Upper lobe of left lung (tissue), 6 donors: ENCODE measurements around the gene ANXA1. TPM values are rescaled to one million over a fixed set of nuclear protein-coding genes. Genes with fewer than 3 reads are reported as not detected.

Experiments
- ATAC-seq, 2 donors: fragments of 200-7000 bp; cut with Tn5 transposase; one replicate each; pipeline ENCODE4 v1.9.1; 2022; ENCODE audit warnings: mild to moderate bottlenecking in 2 of 2, moderate library complexity in 2 of 2; ENCODE audit not compliant: low FRiP score in 2 of 2
- DNase-seq, 2 donors: peaks; one replicate each; pipeline ENCODE4 v3.0.0-alpha.2; 2019 to 2020
- H3K27ac ChIP-seq, 4 donors: fragments of 200-600 bp; sonication (generic); one replicate each; pipeline ENCODE4 v1.5.1; 2016 to 2019
- H3K27me3 ChIP-seq, 4 donors: fragments of 200-600 bp; sonication (generic); one replicate each; pipeline ENCODE4 v1.5.1; 2017 to 2019
- H3K36me3 ChIP-seq, 4 donors: fragments of 200-600 bp; sonication (generic); one replicate each; pipeline ENCODE4 v1.5.1; 2016 to 2019
- H3K4me1 ChIP-seq, 4 donors: fragments of 200-600 bp; sonication (generic); one replicate each; pipeline ENCODE4 v1.5.1; 2018 to 2019
- H3K4me3 ChIP-seq, 4 donors: fragments of 200-600 bp; sonication (generic); one replicate each; pipeline ENCODE4 v1.5.1; 2017 to 2019; ENCODE audit warnings: mild to moderate bottlenecking in 2 of 4, moderate library complexity in 1 of 4
- H3K9me3 ChIP-seq, 4 donors: fragments of 200-600 bp; sonication (generic); one replicate each; pipeline ENCODE4 v1.5.1; 2018 to 2019
- EP300 ChIP-seq, 4 donors: sonication (generic); formaldehyde crosslinking; IDR thresholded peaks; one replicate each; pipeline ENCODE4 v1.5.1; 2017; ENCODE audit warnings: antibody characterized with exemption in 4 of 4, control low read depth in 2 of 4
- POLR2A ChIP-seq, 4 donors: fragments of 450-650 bp; IDR thresholded peaks; one replicate each; pipeline ENCODE4 v1.5.1; 2016 to 2017; ENCODE audit warnings: antibody characterized with exemption in 4 of 4, mild to moderate bottlenecking in 2 of 4
- POLR2AphosphoS5 ChIP-seq, 2 donors: sonication (generic); formaldehyde crosslinking; IDR thresholded peaks; one replicate each; pipeline ENCODE4 v1.5.1; 2017; ENCODE audit warnings: antibody characterized with exemption in 2 of 2
- WGBS, 2 donors: methylation state at CpG; one replicate each; pipeline ENCODE4 v1.1.5; 2017 to 2018; 5-methylcytosine and 5-hydroxymethylcytosine counted together
- total RNA-seq, 6 donors: library from RNA; depleted of rRNA in 4 of 6; stranded (reverse); fragments of >200 nt in 4 of 6; gene quantifications; one replicate each; pipeline versions ENCODE4 v1.1.0 to v1.2.1, GENCODE V29; 2016 to 2021
- TF ChIP-seq, protein P1 (sequence below), 6 experiments: fragments of 450-650 bp in 4 of 6; fragments of 200-600 bp in 2 of 6; sonication (generic) in 2 of 6; IDR thresholded peaks; one replicate each; pipeline ENCODE4 v1.5.1; 2016 to 2019; ENCODE audit warnings: antibody characterized with exemption in 6 of 6
- donor health status: DM: no; HTN: no; CAD: no; lungs with moderate emphysema.
- donor health status: DM: no; HTN: yes; CAD: no; lungs with severe emphysema.

The ANXA1 gene
- total RNA-seq, 6 donors from 2014 or later, result 174 to 910 (median 347) TPM

DNA sequence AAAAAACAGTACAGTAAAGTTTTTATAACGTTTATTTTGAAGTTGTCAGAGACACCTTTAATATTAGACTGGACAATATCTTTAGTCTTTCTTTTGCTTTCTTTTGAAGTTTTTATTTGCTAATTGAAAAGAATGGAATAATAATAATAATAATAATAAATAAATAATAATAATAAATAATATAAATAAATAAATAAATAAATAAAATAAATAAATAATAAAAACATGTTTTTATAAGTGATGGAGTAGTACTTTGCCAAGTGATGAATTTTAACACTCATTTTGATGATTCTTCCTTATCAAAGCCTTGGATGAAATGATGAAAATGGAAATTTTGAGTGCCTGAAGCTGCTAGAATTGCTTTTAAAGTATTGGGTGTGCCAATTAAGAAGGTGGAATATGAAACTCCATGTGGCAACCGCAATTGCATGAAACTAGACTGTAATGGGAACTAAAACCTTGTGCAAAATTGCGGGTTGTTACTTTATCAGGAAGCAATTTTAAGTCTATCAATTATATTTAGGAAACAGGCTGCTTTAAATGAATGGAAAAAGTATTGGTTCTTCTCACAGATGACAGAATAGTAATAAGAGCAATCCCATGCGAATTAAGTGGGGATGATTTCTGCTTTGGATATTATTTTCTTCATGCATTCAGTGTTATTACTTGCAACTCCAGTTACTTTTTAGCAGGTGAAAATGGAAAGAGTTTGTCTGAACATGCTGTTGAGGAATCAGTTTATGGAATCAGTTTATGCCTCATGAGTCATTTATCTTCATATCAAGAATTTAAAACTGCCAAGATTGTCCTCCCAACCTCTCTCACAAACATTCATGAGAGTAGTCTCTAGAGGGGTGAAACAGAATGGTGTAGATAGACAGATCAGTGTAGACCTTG is 4.6 kb downstream of the ANXA1 start:
- TF ChIP-seq, protein P1, sequence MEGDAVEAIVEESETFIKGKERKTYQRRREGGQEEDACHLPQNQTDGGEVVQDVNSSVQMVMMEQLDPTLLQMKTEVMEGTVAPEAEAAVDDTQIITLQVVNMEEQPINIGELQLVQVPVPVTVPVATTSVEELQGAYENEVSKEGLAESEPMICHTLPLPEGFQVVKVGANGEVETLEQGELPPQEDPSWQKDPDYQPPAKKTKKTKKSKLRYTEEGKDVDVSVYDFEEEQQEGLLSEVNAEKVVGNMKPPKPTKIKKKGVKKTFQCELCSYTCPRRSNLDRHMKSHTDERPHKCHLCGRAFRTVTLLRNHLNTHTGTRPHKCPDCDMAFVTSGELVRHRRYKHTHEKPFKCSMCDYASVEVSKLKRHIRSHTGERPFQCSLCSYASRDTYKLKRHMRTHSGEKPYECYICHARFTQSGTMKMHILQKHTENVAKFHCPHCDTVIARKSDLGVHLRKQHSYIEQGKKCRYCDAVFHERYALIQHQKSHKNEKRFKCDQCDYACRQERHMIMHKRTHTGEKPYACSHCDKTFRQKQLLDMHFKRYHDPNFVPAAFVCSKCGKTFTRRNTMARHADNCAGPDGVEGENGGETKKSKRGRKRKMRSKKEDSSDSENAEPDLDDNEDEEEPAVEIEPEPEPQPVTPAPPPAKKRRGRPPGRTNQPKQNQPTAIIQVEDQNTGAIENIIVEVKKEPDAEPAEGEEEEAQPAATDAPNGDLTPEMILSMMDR (IDR thresholded peaks at IDR 0.05), result no peak
- no peak for TF ChIP-seq EP300 (IDR thresholded peaks at IDR 0.05)
- no peak for TF ChIP-seq POLR2A (IDR thresholded peaks at IDR 0.05)
- TF ChIP-seq POLR2AphosphoS5 (IDR thresholded peaks at IDR 0.05), result no peak
- peak overlapping the region in 1 of 4 donors; percentile 53 for H3K27ac ChIP-seq

GRCh38 chr9:73156865-73157187 is 5.2 kb downstream of the ANXA1 start:
- no peak overlapping the region for H3K4me3 ChIP-seq

More for the DNA sequence above, 4.6 kb downstream of the ANXA1 start:
- Histone ChIP-seq H3K36me3 (peaks cover 11 to 47% (median 23%) of the 10 kb centered on the region in 4 donors), H3K9me3 (no peaks in the 10 kb centered on the region), H3K4me1 (peaks cover 30 to 55% (median 45%) of the 10 kb centered on the region in 4 donors), H3K4me3 (peak overlapping the region in 1 of 4 donors; percentile 65), H3K27me3 (no peaks in the 10 kb centered on the region)
- ATAC-seq, result no peak
- 66 to 71% methylated on average over 4 of the region's 4 CpGs for WGBS, 2 donors
- DNase-seq, result no peak

GRCh38 chr9:73157811-73158210 is 6.1 kb downstream of the ANXA1 start:
- TF ChIP-seq POLR2AphosphoS5 (IDR thresholded peaks at IDR 0.05) (no peak), POLR2A (IDR thresholded peaks at IDR 0.05) (no peak), EP300 (IDR thresholded peaks at IDR 0.05) (no peak)
- TF ChIP-seq, protein P1 (IDR thresholded peaks at IDR 0.05), result no peak
- no peak for ATAC-seq
- H3K27ac ChIP-seq, result peak overlapping the region in 2 of 4 donors; percentile 22 to 68

More at GRCh38 chr9:73156865-73157187, 5.2 kb downstream of the ANXA1 start:
- TF ChIP-seq POLR2AphosphoS5 (IDR thresholded peaks at IDR 0.05) (no peak), EP300 (IDR thresholded peaks at IDR 0.05) (no peak), POLR2A (IDR thresholded peaks at IDR 0.05) (no peak)
- TF ChIP-seq, protein P1 (IDR thresholded peaks at IDR 0.05), result no peak
- H3K27ac ChIP-seq, result peak overlapping the region in 1 of 4 donors; percentile 53
- DNase-seq, result no peak
- peaks cover 29 to 52% (median 43%) of the 10 kb centered on the region in 4 donors for H3K4me1 ChIP-seq
- H3K9me3 ChIP-seq, result no peaks in the 10 kb centered on the region
- peaks cover 14 to 53% (median 28%) of the 10 kb centered on the region in 4 donors for H3K36me3 ChIP-seq
- no peaks in the 10 kb centered on the region for H3K27me3 ChIP-seq
- no peak for ATAC-seq

GRCh38 chr9:73158723-73159122 is 7.1 kb downstream of the ANXA1 start:
- Histone ChIP-seq H3K36me3 (peaks cover 28 to 72% (median 44%) of the 10 kb centered on the region in 4 donors), H3K9me3 (no peaks in the 10 kb centered on the region), H3K27me3 (no peaks in the 10 kb centered on the region), H3K4me1 (peaks cover 28 to 51% (median 40%) of the 10 kb centered on the region in 4 donors), H3K27ac (no peak overlapping the region), H3K4me3 (no peak overlapping the region)
- TF ChIP-seq POLR2AphosphoS5 (IDR thresholded peaks at IDR 0.05), result no peak
- DNase-seq (no peak), ATAC-seq (no peak)
- WGBS, 2 donors, result 75 to 77% methylated on average over 6 of the region's 6 CpGs

More at GRCh38 chr9:73157811-73158210, 6.1 kb downstream of the ANXA1 start:
- Histone ChIP-seq H3K27me3 (no peaks in the 10 kb centered on the region), H3K36me3 (peaks cover 20 to 63% (median 35%) of the 10 kb centered on the region in 4 donors), H3K4me3 (no peak overlapping the region), H3K9me3 (no peaks in the 10 kb centered on the region), H3K4me1 (peaks cover 29 to 52% (median 44%) of the 10 kb centered on the region in 4 donors)
- 77 to 83% methylated on average over 2 of the region's 2 CpGs for WGBS, 2 donors
- no peak for DNase-seq

DNA sequence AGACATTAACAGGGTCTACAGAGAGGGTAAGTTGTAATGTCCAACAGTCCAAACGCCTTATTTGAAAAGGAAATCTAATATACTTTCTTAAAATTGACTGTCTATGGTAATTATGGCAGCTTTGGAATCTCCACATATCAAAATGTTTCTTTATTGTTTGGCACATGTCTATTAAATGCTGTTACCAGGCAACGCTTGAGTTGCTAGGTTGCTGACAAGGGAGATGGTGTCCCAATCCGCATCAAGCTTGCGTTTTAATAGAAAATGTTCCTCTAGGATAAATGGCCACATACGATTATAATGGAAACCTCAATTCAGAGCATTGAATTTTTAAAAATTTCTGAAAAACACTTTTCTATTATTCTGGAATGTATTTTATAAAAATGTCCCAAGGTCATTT is 9.2 kb downstream of the ANXA1 start:
- Histone ChIP-seq H3K4me3 (no peak overlapping the region), H3K36me3 (peaks cover 43 to 84% (median 62%) of the 10 kb centered on the region in 4 donors), H3K27me3 (no peaks in the 10 kb centered on the region), H3K27ac (no peak overlapping the region), H3K4me1 (peaks cover 12 to 34% (median 20%) of the 10 kb centered on the region in 4 donors), H3K9me3 (no peaks in the 10 kb centered on the region)
- TF ChIP-seq POLR2A (IDR thresholded peaks at IDR 0.05), result no peak
- TF ChIP-seq EP300 (IDR thresholded peaks at IDR 0.05), result no peak
- TF ChIP-seq POLR2AphosphoS5 (IDR thresholded peaks at IDR 0.05), result no peak
- TF ChIP-seq, protein P1 (IDR thresholded peaks at IDR 0.05), result no peak
- DNase-seq, result no peak
- ATAC-seq, result no peak
- WGBS, 2 donors, result 94 to 96% methylated on average over 5 of the region's 5 CpGs
